Measurements from ENCODE around the gene NFATC2. TPM values are rescaled to one million over a fixed set of nuclear protein-coding genes. Genes with fewer than 3 reads are reported as not detected.
A peak's percentile ranks its signal among the peaks of the same experiment; 100 is the strongest.

The NFATC2 gene
- total RNA-seq, 1 donor from 2014 or later: 7.6 TPM

GRCh38 chr20:51419231-51419630 is 123.3 kb downstream of the NFATC2 start:
- intact Hi-C loops (cut with DNase I): no loop called here
- Histone ChIP-seq H3K36me3 (no peaks in the 10 kb centered on the region), H3K27me3 (no peaks in the 10 kb centered on the region), H3K9me3 (no peaks in the 10 kb centered on the region), H3K27ac (no peak overlapping the region), H3K4me1 (peaks cover 4% of the 10 kb centered on the region), H3K4me3 (no peak overlapping the region)
- TF ChIP-seq, protein P1, sequence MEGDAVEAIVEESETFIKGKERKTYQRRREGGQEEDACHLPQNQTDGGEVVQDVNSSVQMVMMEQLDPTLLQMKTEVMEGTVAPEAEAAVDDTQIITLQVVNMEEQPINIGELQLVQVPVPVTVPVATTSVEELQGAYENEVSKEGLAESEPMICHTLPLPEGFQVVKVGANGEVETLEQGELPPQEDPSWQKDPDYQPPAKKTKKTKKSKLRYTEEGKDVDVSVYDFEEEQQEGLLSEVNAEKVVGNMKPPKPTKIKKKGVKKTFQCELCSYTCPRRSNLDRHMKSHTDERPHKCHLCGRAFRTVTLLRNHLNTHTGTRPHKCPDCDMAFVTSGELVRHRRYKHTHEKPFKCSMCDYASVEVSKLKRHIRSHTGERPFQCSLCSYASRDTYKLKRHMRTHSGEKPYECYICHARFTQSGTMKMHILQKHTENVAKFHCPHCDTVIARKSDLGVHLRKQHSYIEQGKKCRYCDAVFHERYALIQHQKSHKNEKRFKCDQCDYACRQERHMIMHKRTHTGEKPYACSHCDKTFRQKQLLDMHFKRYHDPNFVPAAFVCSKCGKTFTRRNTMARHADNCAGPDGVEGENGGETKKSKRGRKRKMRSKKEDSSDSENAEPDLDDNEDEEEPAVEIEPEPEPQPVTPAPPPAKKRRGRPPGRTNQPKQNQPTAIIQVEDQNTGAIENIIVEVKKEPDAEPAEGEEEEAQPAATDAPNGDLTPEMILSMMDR (IDR thresholded peaks at IDR 0.05): no peak
- ATAC-seq (no peak), DNase-seq (no peak)

DNA sequence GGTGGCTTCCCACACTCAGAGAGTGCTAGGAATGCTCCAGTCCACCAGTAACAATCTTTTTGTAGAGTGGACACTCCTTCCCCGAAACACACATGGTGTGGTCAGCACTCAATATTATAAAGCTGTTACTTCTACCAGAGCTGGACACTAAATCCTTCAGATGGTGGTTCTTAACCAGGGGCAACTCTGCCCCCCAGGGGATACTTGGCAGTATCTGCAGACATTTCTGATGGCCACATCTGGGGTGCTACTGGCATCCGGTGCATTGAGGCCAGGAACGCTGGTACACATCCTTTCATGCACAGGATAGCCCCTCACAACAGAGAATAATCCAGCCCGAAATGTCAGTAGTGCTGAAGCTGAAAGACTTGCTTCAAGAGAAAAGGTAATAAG is 124.4 kb downstream of the NFATC2 start:
- ATAC-seq (no peak), DNase-seq (no peak)
- Histone ChIP-seq H3K4me3 (no peak overlapping the region), H3K4me1 (peaks cover 4% of the 10 kb centered on the region), H3K27me3 (no peaks in the 10 kb centered on the region), H3K36me3 (no peaks in the 10 kb centered on the region), H3K27ac (no peak overlapping the region), H3K9me3 (no peaks in the 10 kb centered on the region)
- intact Hi-C loops (cut with DNase I): no loop called here
- TF ChIP-seq, protein P1 (IDR thresholded peaks at IDR 0.05): no peak

- no peaks in the 10 kb centered on the region for H3K36me3 ChIP-seq
- TF ChIP-seq, protein P1 (IDR thresholded peaks at IDR 0.05): no peak
- H3K27me3 ChIP-seq: no peaks in the 10 kb centered on the region
- no peak overlapping the region for H3K27ac ChIP-seq
- DNase-seq: peak; percentile 42
- no peak for ATAC-seq
- H3K9me3 ChIP-seq: no peaks in the 10 kb centered on the region
- intact Hi-C loops (cut with DNase I): no loop called here
- peaks cover 5% of the 10 kb centered on the region for H3K4me1 ChIP-seq
- no peak overlapping the region for H3K4me3 ChIP-seq
These were observed 125.0 kb downstream of the NFATC2 start for GRCh38 chr20:51417250-51418136.

- Histone ChIP-seq H3K4me3 (no peak overlapping the region), H3K36me3 (no peaks in the 10 kb centered on the region), H3K27ac (no peak overlapping the region), H3K9me3 (no peaks in the 10 kb centered on the region), H3K27me3 (no peaks in the 10 kb centered on the region), H3K4me1 (peaks cover 10% of the 10 kb centered on the region)
- TF ChIP-seq, protein P1 (IDR thresholded peaks at IDR 0.05): no peak
- intact Hi-C loops (cut with DNase I): no loop called here
- DNase-seq (no peak), ATAC-seq (no peak)
These were observed 125.8 kb downstream of the NFATC2 start for GRCh38 chr20:51416532-51417249.

- Histone ChIP-seq H3K9me3 (no peaks in the 10 kb centered on the region), H3K27ac (no peak overlapping the region), H3K27me3 (no peaks in the 10 kb centered on the region), H3K4me3 (no peak overlapping the region), H3K36me3 (no peaks in the 10 kb centered on the region), H3K4me1 (peaks cover 10% of the 10 kb centered on the region)
- DNase-seq: no peak
- ATAC-seq: no peak
- TF ChIP-seq, protein P1 (IDR thresholded peaks at IDR 0.05): no peak
- intact Hi-C loops (cut with DNase I): no loop called here
These were observed 128.7 kb downstream of the NFATC2 start for GRCh38 chr20:51413857-51414256.

All from upper lobe of right lung (tissue), 1 donor.